ENCODE measurements around the gene AGBL4.

The AGBL4 gene

GRCh38 chr1:48561444-48561843 lies 1462.3 kb downstream of the AGBL4 start:
- no peaks in the 10 kb centered on the region for H4K20me1 ChIP-seq (ENCODE audit: insufficient read depth, low read length)
- no peaks in the 10 kb centered on the region for H3K4me1 ChIP-seq (ENCODE audit: insufficient read depth, low read length, severe bottlenecking)
- H3K9me3 ChIP-seq (ENCODE audit: low read length), result no peaks in the 10 kb centered on the region
- no peak overlapping the region for H3K4me3 ChIP-seq (ENCODE audit: low read depth, low read length, poor library complexity, severe bottlenecking)
- H3F3A ChIP-seq (ENCODE audit: insufficient read depth, low read length), result no peaks in the 10 kb centered on the region
- H3K9ac ChIP-seq (ENCODE audit: low read length), result no peak overlapping the region
- no peak overlapping the region for H3K4me2 ChIP-seq (ENCODE audit: low read length)
- H2AFZ ChIP-seq (ENCODE audit: low read length), result no peak overlapping the region
- no peaks in the 10 kb centered on the region for H3K9me2 ChIP-seq (ENCODE audit: low read depth, low read length)
- H3K27me3 ChIP-seq (ENCODE audit: insufficient read depth, low read length), result no peaks in the 10 kb centered on the region
- TF ChIP-seq EZH2 (IDR thresholded peaks at IDR 0.05; ENCODE audit: borderline replicate concordance, low read length), result no peak
- TF ChIP-seq, protein P1, sequence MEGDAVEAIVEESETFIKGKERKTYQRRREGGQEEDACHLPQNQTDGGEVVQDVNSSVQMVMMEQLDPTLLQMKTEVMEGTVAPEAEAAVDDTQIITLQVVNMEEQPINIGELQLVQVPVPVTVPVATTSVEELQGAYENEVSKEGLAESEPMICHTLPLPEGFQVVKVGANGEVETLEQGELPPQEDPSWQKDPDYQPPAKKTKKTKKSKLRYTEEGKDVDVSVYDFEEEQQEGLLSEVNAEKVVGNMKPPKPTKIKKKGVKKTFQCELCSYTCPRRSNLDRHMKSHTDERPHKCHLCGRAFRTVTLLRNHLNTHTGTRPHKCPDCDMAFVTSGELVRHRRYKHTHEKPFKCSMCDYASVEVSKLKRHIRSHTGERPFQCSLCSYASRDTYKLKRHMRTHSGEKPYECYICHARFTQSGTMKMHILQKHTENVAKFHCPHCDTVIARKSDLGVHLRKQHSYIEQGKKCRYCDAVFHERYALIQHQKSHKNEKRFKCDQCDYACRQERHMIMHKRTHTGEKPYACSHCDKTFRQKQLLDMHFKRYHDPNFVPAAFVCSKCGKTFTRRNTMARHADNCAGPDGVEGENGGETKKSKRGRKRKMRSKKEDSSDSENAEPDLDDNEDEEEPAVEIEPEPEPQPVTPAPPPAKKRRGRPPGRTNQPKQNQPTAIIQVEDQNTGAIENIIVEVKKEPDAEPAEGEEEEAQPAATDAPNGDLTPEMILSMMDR (IDR thresholded peaks at IDR 0.05; ENCODE audit: low read length), result no peak
- H3K36me3 ChIP-seq (ENCODE audit: insufficient read depth, low read length), result no peaks in the 10 kb centered on the region
- no peaks in the 10 kb centered on the region for H3K79me2 ChIP-seq (ENCODE audit: insufficient read depth, low read length)
- no peak overlapping the region for H3K27ac ChIP-seq (ENCODE audit: low read depth, low read length, poor library complexity, severe bottlenecking)

DNA sequence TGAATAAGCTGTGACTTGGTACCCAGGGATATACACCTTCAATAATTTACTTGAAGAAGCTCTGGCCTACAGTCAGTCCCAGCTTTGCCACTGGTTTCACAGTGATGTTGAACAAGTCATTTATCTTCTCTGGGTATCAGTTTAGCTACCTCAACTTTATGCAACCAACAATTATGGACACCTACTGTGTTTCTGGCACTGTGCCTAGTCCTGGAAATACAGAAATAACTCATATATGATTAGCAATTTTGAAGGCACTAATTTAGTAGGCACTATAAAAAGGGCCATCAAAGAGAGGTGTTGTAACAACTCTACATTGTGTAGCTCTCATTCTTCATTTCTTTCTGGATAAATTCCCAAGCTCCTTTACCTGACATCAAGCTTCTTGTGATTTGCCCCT lies 1463.2 kb downstream of the AGBL4 start:
- H3K79me2 ChIP-seq (ENCODE audit: insufficient read depth, low read length), result no peaks in the 10 kb centered on the region
- no peak overlapping the region for H3K27ac ChIP-seq (ENCODE audit: low read depth, low read length, poor library complexity, severe bottlenecking)
- H3K9me3 ChIP-seq (ENCODE audit: low read length), result no peaks in the 10 kb centered on the region
- no peaks in the 10 kb centered on the region for H3F3A ChIP-seq (ENCODE audit: insufficient read depth, low read length)
- no peak for TF ChIP-seq EZH2 (IDR thresholded peaks at IDR 0.05; ENCODE audit: borderline replicate concordance, low read length)
- TF ChIP-seq, protein P1 (IDR thresholded peaks at IDR 0.05; ENCODE audit: low read length), result no peak
- no peak overlapping the region for H3K4me2 ChIP-seq (ENCODE audit: low read length)
- no peak overlapping the region for H3K4me3 ChIP-seq (ENCODE audit: low read depth, low read length, poor library complexity, severe bottlenecking)
- no peaks in the 10 kb centered on the region for H3K9me2 ChIP-seq (ENCODE audit: low read depth, low read length)
- no peak overlapping the region for H3K9ac ChIP-seq (ENCODE audit: low read length)
- H2AFZ ChIP-seq (ENCODE audit: low read length), result no peak overlapping the region
- no peaks in the 10 kb centered on the region for H4K20me1 ChIP-seq (ENCODE audit: insufficient read depth, low read length)
- no peaks in the 10 kb centered on the region for H3K27me3 ChIP-seq (ENCODE audit: insufficient read depth, low read length)
- H3K36me3 ChIP-seq (ENCODE audit: insufficient read depth, low read length), result no peaks in the 10 kb centered on the region
- H3K4me1 ChIP-seq (ENCODE audit: insufficient read depth, low read length, severe bottlenecking), result no peaks in the 10 kb centered on the region

- no peaks in the 10 kb centered on the region for H3K27me3 ChIP-seq (ENCODE audit: insufficient read depth, low read length)
- H3K4me1 ChIP-seq (ENCODE audit: insufficient read depth, low read length, severe bottlenecking), result no peaks in the 10 kb centered on the region
- no peak overlapping the region for H2AFZ ChIP-seq (ENCODE audit: low read length)
- H4K20me1 ChIP-seq (ENCODE audit: insufficient read depth, low read length), result no peaks in the 10 kb centered on the region
- no peaks in the 10 kb centered on the region for H3K36me3 ChIP-seq (ENCODE audit: insufficient read depth, low read length)
- H3F3A ChIP-seq (ENCODE audit: insufficient read depth, low read length), result no peaks in the 10 kb centered on the region
- H3K9me2 ChIP-seq (ENCODE audit: low read depth, low read length), result no peaks in the 10 kb centered on the region
- H3K79me2 ChIP-seq (ENCODE audit: insufficient read depth, low read length), result no peaks in the 10 kb centered on the region
- no peak overlapping the region for H3K27ac ChIP-seq (ENCODE audit: low read depth, low read length, poor library complexity, severe bottlenecking)
- H3K9me3 ChIP-seq (ENCODE audit: low read length), result no peaks in the 10 kb centered on the region
- no peak overlapping the region for H3K4me3 ChIP-seq (ENCODE audit: low read depth, low read length, poor library complexity, severe bottlenecking)
- TF ChIP-seq EZH2 (IDR thresholded peaks at IDR 0.05; ENCODE audit: borderline replicate concordance, low read length), result no peak
- TF ChIP-seq, protein P1 (IDR thresholded peaks at IDR 0.05; ENCODE audit: low read length), result no peak
- no peak overlapping the region for H3K4me2 ChIP-seq (ENCODE audit: low read length)
- no peak overlapping the region for H3K9ac ChIP-seq (ENCODE audit: low read length)
These were observed 1463.6 kb downstream of the AGBL4 start for GRCh38 chr1:48560116-48560515.

Data from OCI-LY1 (cell line).